ENCODE results near the gene NSMCE1. TPM values are rescaled to one million over a fixed set of nuclear protein-coding genes. Genes with fewer than 3 reads are reported as not detected.

The NSMCE1 gene
- total RNA-seq, 1 experiment from 2014 or later = 19.3 TPM

GRCh38 chr16:27240948-27241531 is 27.5 kb downstream of the NSMCE1 start:
- H3K23ac ChIP-seq (ENCODE audit: insufficient read length, low read depth, low read length) = no peak overlapping the region
- no peak overlapping the region for H3K27ac ChIP-seq (ENCODE audit: insufficient read length, low read depth, low read length)
- peaks cover 17 to 28% of the 10 kb centered on the region in 2 experiments for H3K4me1 Mint-ChIP-seq
- H3K23me2 ChIP-seq (ENCODE audit: insufficient read length, low read depth, low read length, poor library complexity, severe bottlenecking) = no peaks in the 10 kb centered on the region
- H3K27me3 ChIP-seq (ENCODE audit: insufficient read depth, low read length) = no peaks in the 10 kb centered on the region
- H2BK15ac ChIP-seq (ENCODE audit: low read depth, low read length) = no peak overlapping the region
- H4K91ac ChIP-seq (ENCODE audit: insufficient read length, low read depth, low read length) = no peak overlapping the region
- H3K4me1 ChIP-seq (ENCODE audit: insufficient read depth, low read length) = peaks cover 4% of the 10 kb centered on the region; the same call in 1 of the 2 replicates
- no peak overlapping the region for H2BK20ac ChIP-seq (ENCODE audit: low read depth, low read length, poor library complexity, severe bottlenecking)
- H3K4me3 Mint-ChIP-seq = no peak overlapping the region
- H4K20me1 ChIP-seq (ENCODE audit: control insufficient read depth, insufficient read depth, insufficient read length) = no peaks in the 10 kb centered on the region
- no peak overlapping the region for H3K14ac ChIP-seq (ENCODE audit: insufficient read depth, low read length)
- no peak overlapping the region for H2BK12ac ChIP-seq (ENCODE audit: insufficient read length, low read depth, low read length)
- H2AK5ac ChIP-seq (ENCODE audit: insufficient read length, low read length) = no peak overlapping the region
- H3K56ac ChIP-seq (ENCODE audit: insufficient read length, low read depth, low read length) = no peak overlapping the region
- H3K4ac ChIP-seq (ENCODE audit: low read depth, low read length) = no peak overlapping the region
- H3T11ph ChIP-seq (ENCODE audit: low read length) = no peak overlapping the region
- WGBS (ENCODE audit: extremely low coverage, insufficient read length, low lambda C conversion rate) = no CpG with 5 or more reads among the region's 6 CpGs
- H2BK5ac ChIP-seq (ENCODE audit: insufficient read length, low read length) = no peak overlapping the region
- no peaks in the 10 kb centered on the region for H3K9me3 Mint-ChIP-seq
- no peaks in the 10 kb centered on the region for H3K79me1 ChIP-seq (ENCODE audit: insufficient read depth, low read depth, low read length, poor library complexity, severe bottlenecking)
- H3K27me3 Mint-ChIP-seq (ENCODE audit: low read depth) = peaks cover 1% of the 10 kb centered on the region; the same call in 1 of the 2 replicates
- no peaks in the 10 kb centered on the region for H3K9me3 ChIP-seq (ENCODE audit: control insufficient read depth, low read depth, low read length)
- H3K27ac Mint-ChIP-seq = no peak overlapping the region; a peak in 1 of 7 replicates
- no peak overlapping the region for H2AFZ ChIP-seq (ENCODE audit: low read length)
- H3K9ac ChIP-seq (ENCODE audit: extremely low read depth, insufficient read length, low read length) = no peak overlapping the region
- H3K36me3 Mint-ChIP-seq (ENCODE audit: insufficient read depth in 1 of 3, low read depth in 3 of 3) = no peaks in the 10 kb centered on the region
- H4K8ac ChIP-seq (replicated peaks; ENCODE audit: insufficient read length, low read depth, low read length) = no peak overlapping the region
- no peak for DNase-seq
- no peak overlapping the region for H3K4me2 ChIP-seq (ENCODE audit: insufficient read depth, insufficient read length, low read length)
- no peak overlapping the region for H4K5ac ChIP-seq (ENCODE audit: insufficient read length, low read depth, low read length)
- no peak overlapping the region for H2BK120ac ChIP-seq (ENCODE audit: low read depth, low read length, poor library complexity, severe bottlenecking)
- TF ChIP-seq, protein P1, sequence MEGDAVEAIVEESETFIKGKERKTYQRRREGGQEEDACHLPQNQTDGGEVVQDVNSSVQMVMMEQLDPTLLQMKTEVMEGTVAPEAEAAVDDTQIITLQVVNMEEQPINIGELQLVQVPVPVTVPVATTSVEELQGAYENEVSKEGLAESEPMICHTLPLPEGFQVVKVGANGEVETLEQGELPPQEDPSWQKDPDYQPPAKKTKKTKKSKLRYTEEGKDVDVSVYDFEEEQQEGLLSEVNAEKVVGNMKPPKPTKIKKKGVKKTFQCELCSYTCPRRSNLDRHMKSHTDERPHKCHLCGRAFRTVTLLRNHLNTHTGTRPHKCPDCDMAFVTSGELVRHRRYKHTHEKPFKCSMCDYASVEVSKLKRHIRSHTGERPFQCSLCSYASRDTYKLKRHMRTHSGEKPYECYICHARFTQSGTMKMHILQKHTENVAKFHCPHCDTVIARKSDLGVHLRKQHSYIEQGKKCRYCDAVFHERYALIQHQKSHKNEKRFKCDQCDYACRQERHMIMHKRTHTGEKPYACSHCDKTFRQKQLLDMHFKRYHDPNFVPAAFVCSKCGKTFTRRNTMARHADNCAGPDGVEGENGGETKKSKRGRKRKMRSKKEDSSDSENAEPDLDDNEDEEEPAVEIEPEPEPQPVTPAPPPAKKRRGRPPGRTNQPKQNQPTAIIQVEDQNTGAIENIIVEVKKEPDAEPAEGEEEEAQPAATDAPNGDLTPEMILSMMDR (conservative IDR thresholded peaks at IDR 0.05) = no peak
- no peak overlapping the region for H3K18ac ChIP-seq (ENCODE audit: insufficient read length, low read depth, low read length)
- H3K79me2 ChIP-seq (ENCODE audit: insufficient read depth, low read length) = no peaks in the 10 kb centered on the region

All from H9 (cell line).